Caco-2 (cell line): ENCODE data around the gene SOX5. TPM values are rescaled to one million over a fixed set of nuclear protein-coding genes. Genes with fewer than 3 reads are reported as not detected.

Experiments
- BruUV-seq: library from RNA; stranded (reverse); fragments of 400-500 nt; replicated peaks from 2 replicates; lab custom pipeline; 2021; lab: Mats Ljungman, UMichigan
- CTCF ChIA-PET: fragments of 300-600 bp; sonication (Branson Sonifier 250); formaldehyde crosslinking; loops from one replicate; lab custom pipeline; 2022; ENCODE audit warnings: antibody characterized with exemption; lab: Charles Lee
- POLR2A ChIA-PET: fragments of 300-600 bp; sonication (Branson Sonifier 250); formaldehyde crosslinking; loops from one replicate; lab custom pipeline; 2022; ENCODE audit warnings: antibody characterized with exemption; lab: Charles Lee
- DNase-seq, 2 experiments: peaks; one replicate each; pipeline versions ENCODE4 v3.0.0 to v3.0.0-alpha.2; 2020 to 2022
- H3K27me3 ChIP-seq: replicated peaks from 2 replicates; pipeline ENCODE4 v1.6.0; 2011; ENCODE audit warnings: low read length; ENCODE audit not compliant: control insufficient read depth, insufficient read depth
- H3K36me3 ChIP-seq: 2 replicates; pipeline ENCODE4 v1.5.1; 2011; ENCODE audit warnings: low read length; ENCODE audit not compliant: control insufficient read depth, insufficient read depth
- H3K4me1 ChIP-seq: fragments of 250-450 bp; sonication (Bioruptor Pico); 2 replicates; pipeline ENCODE4 v1.5.1; 2020; ENCODE audit warnings: mild to moderate bottlenecking
- H3K4me3 ChIP-seq: 2 replicates; pipeline ENCODE4 v1.5.1; 2011; ENCODE audit warnings: low read depth, mild to moderate bottlenecking, control low read depth, low read length
- H3K9me3 ChIP-seq: fragments of 250-450 bp; sonication (Bioruptor Pico); 2 replicates; pipeline ENCODE4 v1.5.1; 2020; ENCODE audit warnings: mild to moderate bottlenecking, moderate library complexity
- H3K27ac Mint-ChIP-seq: one replicate; pipeline ENCODE4 v1.8.0; 2022; ENCODE audit warnings: mixed read lengths; ENCODE audit not compliant: unreplicated experiment
- H3K27me3 Mint-ChIP-seq: one replicate; pipeline ENCODE4 v1.8.0; 2022; ENCODE audit warnings: mixed read lengths; ENCODE audit not compliant: insufficient read depth, unreplicated experiment
- H3K36me3 Mint-ChIP-seq: one replicate; pipeline ENCODE4 v1.8.0; 2022; ENCODE audit warnings: mild to moderate bottlenecking, mixed read lengths; ENCODE audit not compliant: insufficient read depth, unreplicated experiment
- H3K4me1 Mint-ChIP-seq: one replicate; pipeline ENCODE4 v1.8.0; 2022; ENCODE audit warnings: low read depth, mixed read lengths; ENCODE audit not compliant: unreplicated experiment
- H3K4me3 Mint-ChIP-seq: one replicate; pipeline ENCODE4 v1.8.0; 2022; ENCODE audit warnings: mild to moderate bottlenecking, moderate library complexity, mixed read lengths; ENCODE audit not compliant: unreplicated experiment
- H3K9me3 Mint-ChIP-seq: one replicate; pipeline ENCODE4 v1.8.0; 2022; ENCODE audit warnings: mixed read lengths; ENCODE audit not compliant: unreplicated experiment
- CTCF ChIP-seq, 2 experiments: fragments of 200-600 bp in 1 of 2; IDR thresholded peaks; 1 replicate in 1 of 2; 2 replicates in 1 of 2; pipeline versions ENCODE4 v1.5.1 to v1.8.0; 2011 to 2022; ENCODE audit warnings: antibody characterized with exemption in 1 of 2, control low read depth in 1 of 2, inconsistent platforms in 1 of 2, low read depth in 1 of 2, low read length in 1 of 2, mild to moderate bottlenecking in 1 of 2, moderate library complexity in 1 of 2; ENCODE audit not compliant: insufficient read depth in 1 of 2, severe bottlenecking in 1 of 2, unreplicated experiment in 1 of 2
- intact Hi-C: fragments of 100-400 bp; cut with micrococcal nuclease; formaldehyde crosslinking; loops from one replicate; pipeline ENCODE4 v1.10.0; 2022; ENCODE audit not compliant: unreplicated experiment
- total RNA-seq: library from RNA; stranded (reverse); gene quantifications from 2 replicates; pipeline ENCODE4 v1.2.3, GENCODE V29; 2022

The SOX5 gene
- total RNA-seq, 1 experiment from 2014 or later = 15.4 TPM

- BruUV-seq = no TSS peak
- Mint-ChIP-seq H3K4me1 (no peaks in the 10 kb centered on the region), H3K4me3 (no peak overlapping the region), H3K36me3 (no peaks in the 10 kb centered on the region), H3K27ac (no peak overlapping the region), H3K9me3 (no peaks in the 10 kb centered on the region), H3K27me3 (no peaks in the 10 kb centered on the region)
- intact Hi-C loops = no loop called here
- Histone ChIP-seq H3K4me1 (no peaks in the 10 kb centered on the region), H3K36me3 (no peaks in the 10 kb centered on the region), H3K4me3 (no peak overlapping the region), H3K9me3 (no peaks in the 10 kb centered on the region), H3K27me3 (no peaks in the 10 kb centered on the region)
- DNase-seq = no peak
- ChIA-PET POLR2A (no interaction called here), CTCF (no interaction called here)
- TF ChIP-seq CTCF (IDR thresholded peaks at IDR 0.05; ENCODE audit: insufficient read depth in 1 of 2, low read depth in 1 of 2, low read length in 1 of 2, severe bottlenecking in 1 of 2, unreplicated experiment in 1 of 2) = no peak
These were observed 15.3 kb upstream of the SOX5 start for GRCh38 chr12:23964812-23965211.

GRCh38 chr12:23959826-23960225 is 10.4 kb upstream of the SOX5 start:
- Mint-ChIP-seq H3K27me3 (no peaks in the 10 kb centered on the region), H3K27ac (no peak overlapping the region), H3K36me3 (no peaks in the 10 kb centered on the region), H3K4me3 (no peak overlapping the region), H3K4me1 (no peaks in the 10 kb centered on the region), H3K9me3 (no peaks in the 10 kb centered on the region)
- ChIA-PET CTCF (no interaction called here), POLR2A (no interaction called here)
- Histone ChIP-seq H3K36me3 (no peaks in the 10 kb centered on the region), H3K9me3 (no peaks in the 10 kb centered on the region), H3K4me3 (no peak overlapping the region), H3K27me3 (no peaks in the 10 kb centered on the region), H3K4me1 (no peaks in the 10 kb centered on the region)
- no peak for DNase-seq
- no peak for TF ChIP-seq CTCF (IDR thresholded peaks at IDR 0.05; ENCODE audit: insufficient read depth in 1 of 2, low read depth in 1 of 2, low read length in 1 of 2, severe bottlenecking in 1 of 2, unreplicated experiment in 1 of 2)
- no TSS peak for BruUV-seq
- intact Hi-C loops = no loop called here

- DNase-seq = no peak
- Mint-ChIP-seq H3K36me3 (no peaks in the 10 kb centered on the region), H3K4me1 (no peaks in the 10 kb centered on the region), H3K27ac (no peak overlapping the region), H3K4me3 (no peak overlapping the region), H3K9me3 (no peaks in the 10 kb centered on the region), H3K27me3 (no peaks in the 10 kb centered on the region)
- CTCF ChIA-PET = no interaction called here
- no peaks in the 10 kb centered on the region for H3K27me3 ChIP-seq
- H3K9me3 ChIP-seq = no peaks in the 10 kb centered on the region
- POLR2A ChIA-PET = no interaction called here
- TF ChIP-seq CTCF (IDR thresholded peaks at IDR 0.05; ENCODE audit: insufficient read depth in 1 of 2, low read depth in 1 of 2, low read length in 1 of 2, severe bottlenecking in 1 of 2, unreplicated experiment in 1 of 2) = no peak
- H3K4me1 ChIP-seq = no peaks in the 10 kb centered on the region
- no peaks in the 10 kb centered on the region for H3K36me3 ChIP-seq
- intact Hi-C loops = no loop called here
- no peak overlapping the region for H3K4me3 ChIP-seq
- BruUV-seq = no TSS peak
These were observed 4.9 kb upstream of the SOX5 start for GRCh38 chr12:23954332-23954731.
